Measurements from ENCODE around the gene SLAMF9. TPM values are rescaled to one million over a fixed set of nuclear protein-coding genes. Genes with fewer than 3 reads are reported as not detected.

SLAMF9 gene
- total RNA-seq, 1 experiment from 2014 or later, result 0.94 TPM

GRCh38 chr1:159980786-159981185 is 26.7 kb upstream of the SLAMF9 start:
- H3K9me2 ChIP-seq (ENCODE audit: insufficient read depth), result no peaks in the 10 kb centered on the region
- H3F3A ChIP-seq (ENCODE audit: insufficient read depth, low read depth), result no peaks in the 10 kb centered on the region
- no peak for DNase-seq
- H3K36me3 ChIP-seq (ENCODE audit: low read depth), result no peaks in the 10 kb centered on the region
- no peak overlapping the region for H2AFZ ChIP-seq
- no TSS peak for BruUV-seq (replicated peaks)
- no peak overlapping the region for H3K4me3 ChIP-seq
- H3K27ac ChIP-seq, result no peak overlapping the region
- ChIA-PET CTCF (no interaction called here), POLR2A (ENCODE audit: unreplicated experiment) (no interaction called here)
- no peak for TF ChIP-seq EZH2 (IDR thresholded peaks at IDR 0.05; ENCODE audit: low read depth)
- TF ChIP-seq CTCF (conservative IDR thresholded peaks at IDR 0.05), result no peak
- H3K9me3 ChIP-seq (ENCODE audit: insufficient read depth, low read depth), result no peaks in the 10 kb centered on the region
- no peaks in the 10 kb centered on the region for H3K79me2 ChIP-seq (ENCODE audit: low read depth)
- intact Hi-C loops (cut with micrococcal nuclease; ENCODE audit: unreplicated experiment), result no loop called here
- H3K4me1 ChIP-seq (replicated peaks; ENCODE audit: insufficient read depth), result no peaks in the 10 kb centered on the region
- H3K4me2 ChIP-seq, result no peak overlapping the region
- no peaks in the 10 kb centered on the region for H4K20me1 ChIP-seq (ENCODE audit: insufficient read depth)
- H3K27me3 ChIP-seq (ENCODE audit: insufficient read depth, low read depth), result no peaks in the 10 kb centered on the region

DNA sequence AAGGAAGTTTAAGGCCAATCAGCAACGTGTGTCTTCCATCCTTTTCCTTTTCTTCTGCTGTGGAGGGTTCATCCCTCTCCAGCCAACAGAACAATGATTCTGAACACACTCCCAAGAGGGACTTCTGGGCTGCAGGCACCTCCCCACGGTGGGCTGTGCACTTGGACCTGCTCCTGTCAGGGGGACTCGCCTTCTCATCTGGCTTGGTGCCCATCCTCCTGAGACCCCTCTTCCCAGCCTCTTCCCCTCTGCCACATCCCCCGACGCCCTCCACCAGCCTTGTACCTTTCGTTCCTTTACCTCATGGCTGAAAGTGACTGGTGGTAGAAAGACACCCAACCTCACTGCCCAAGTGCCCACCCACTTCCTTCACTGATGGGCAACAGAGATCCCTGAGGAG is 26.0 kb upstream of the SLAMF9 start:
- Histone ChIP-seq H2AFZ (no peak overlapping the region), H3K79me2 (ENCODE audit: low read depth) (no peaks in the 10 kb centered on the region), H3F3A (ENCODE audit: insufficient read depth, low read depth) (no peaks in the 10 kb centered on the region), H4K20me1 (ENCODE audit: insufficient read depth) (no peaks in the 10 kb centered on the region), H3K4me2 (no peak overlapping the region), H3K36me3 (ENCODE audit: low read depth) (no peaks in the 10 kb centered on the region), H3K27ac (no peak overlapping the region), H3K4me3 (no peak overlapping the region), H3K27me3 (ENCODE audit: insufficient read depth, low read depth) (peaks cover 2% of the 10 kb centered on the region), H3K4me1 (replicated peaks; ENCODE audit: insufficient read depth) (no peaks in the 10 kb centered on the region), H3K9me2 (ENCODE audit: insufficient read depth) (no peaks in the 10 kb centered on the region), H3K9me3 (ENCODE audit: insufficient read depth, low read depth) (no peaks in the 10 kb centered on the region)
- ChIA-PET POLR2A (ENCODE audit: unreplicated experiment) (no interaction called here), CTCF (no interaction called here)
- no TSS peak for BruUV-seq (replicated peaks)
- no peak for TF ChIP-seq CTCF (conservative IDR thresholded peaks at IDR 0.05)
- no peak for TF ChIP-seq EZH2 (IDR thresholded peaks at IDR 0.05; ENCODE audit: low read depth)
- DNase-seq, result no peak
- intact Hi-C loops (cut with micrococcal nuclease; ENCODE audit: unreplicated experiment), result no loop called here

- Histone ChIP-seq H3K4me2 (no peak overlapping the region), H3K27me3 (ENCODE audit: insufficient read depth, low read depth) (peaks cover 10% of the 10 kb centered on the region)
- CTCF ChIA-PET, result no interaction called here
Measured at GRCh38 chr1:159979257-159979656, 25.2 kb upstream of the SLAMF9 start.

More at GRCh38 chr1:159979257-159979656, 25.2 kb upstream of the SLAMF9 start:
- H3K36me3 ChIP-seq (ENCODE audit: low read depth), result no peaks in the 10 kb centered on the region
- intact Hi-C loops (cut with micrococcal nuclease; ENCODE audit: unreplicated experiment), result no loop called here
- H3F3A ChIP-seq (ENCODE audit: insufficient read depth, low read depth), result no peaks in the 10 kb centered on the region
- no peak overlapping the region for H3K4me3 ChIP-seq
- H3K9me3 ChIP-seq (ENCODE audit: insufficient read depth, low read depth), result no peaks in the 10 kb centered on the region
- DNase-seq, result no peak
- BruUV-seq (replicated peaks), result no TSS peak
- POLR2A ChIA-PET (ENCODE audit: unreplicated experiment), result no interaction called here
- H3K79me2 ChIP-seq (ENCODE audit: low read depth), result no peaks in the 10 kb centered on the region
- no peak overlapping the region for H3K27ac ChIP-seq
- H4K20me1 ChIP-seq (ENCODE audit: insufficient read depth), result no peaks in the 10 kb centered on the region
- no peaks in the 10 kb centered on the region; the same call in 1 of the 2 replicates for H3K9me2 ChIP-seq (ENCODE audit: insufficient read depth)
- H2AFZ ChIP-seq, result no peak overlapping the region
- no peaks in the 10 kb centered on the region for H3K4me1 ChIP-seq (replicated peaks; ENCODE audit: insufficient read depth)
- TF ChIP-seq EZH2 (IDR thresholded peaks at IDR 0.05; ENCODE audit: low read depth), result no peak
- no peak for TF ChIP-seq CTCF (conservative IDR thresholded peaks at IDR 0.05)
